ENCODE results near the gene UBE2M.
"Not testable (repeated sequence)": the region's sequence is repeated elsewhere in the genome, so short reads cannot be mapped to it uniquely, and the experiment has no call there.

Gene UBE2M

DNA sequence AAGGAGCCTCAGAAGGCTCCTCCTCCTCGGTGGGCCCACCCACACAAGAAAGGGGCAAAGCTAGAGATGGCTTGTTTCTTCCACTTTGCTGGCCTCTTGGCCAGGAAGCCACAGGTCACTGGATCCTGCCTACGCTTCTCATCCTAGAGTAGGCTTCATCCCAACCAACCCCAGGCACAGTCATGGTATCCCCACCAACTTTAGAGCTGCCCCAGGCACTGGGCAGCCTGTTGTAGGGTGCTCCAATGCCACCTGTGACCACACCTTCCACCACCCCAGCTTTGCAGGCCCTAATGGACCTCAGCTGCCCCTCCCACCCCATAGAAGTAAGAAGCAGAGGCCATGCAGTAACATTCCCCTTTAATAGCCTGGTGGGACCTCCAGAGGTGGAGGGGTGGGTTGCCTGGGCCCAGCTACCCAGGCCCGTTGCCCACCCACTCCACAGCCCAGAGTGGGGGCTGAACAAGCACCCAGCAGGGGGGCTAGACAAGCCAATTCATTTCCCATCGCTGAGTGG lies 3.0 kb downstream of the UBE2M start:
- DNase-seq (ENCODE audit: low read depth in 2 of 2): no peak

DNA sequence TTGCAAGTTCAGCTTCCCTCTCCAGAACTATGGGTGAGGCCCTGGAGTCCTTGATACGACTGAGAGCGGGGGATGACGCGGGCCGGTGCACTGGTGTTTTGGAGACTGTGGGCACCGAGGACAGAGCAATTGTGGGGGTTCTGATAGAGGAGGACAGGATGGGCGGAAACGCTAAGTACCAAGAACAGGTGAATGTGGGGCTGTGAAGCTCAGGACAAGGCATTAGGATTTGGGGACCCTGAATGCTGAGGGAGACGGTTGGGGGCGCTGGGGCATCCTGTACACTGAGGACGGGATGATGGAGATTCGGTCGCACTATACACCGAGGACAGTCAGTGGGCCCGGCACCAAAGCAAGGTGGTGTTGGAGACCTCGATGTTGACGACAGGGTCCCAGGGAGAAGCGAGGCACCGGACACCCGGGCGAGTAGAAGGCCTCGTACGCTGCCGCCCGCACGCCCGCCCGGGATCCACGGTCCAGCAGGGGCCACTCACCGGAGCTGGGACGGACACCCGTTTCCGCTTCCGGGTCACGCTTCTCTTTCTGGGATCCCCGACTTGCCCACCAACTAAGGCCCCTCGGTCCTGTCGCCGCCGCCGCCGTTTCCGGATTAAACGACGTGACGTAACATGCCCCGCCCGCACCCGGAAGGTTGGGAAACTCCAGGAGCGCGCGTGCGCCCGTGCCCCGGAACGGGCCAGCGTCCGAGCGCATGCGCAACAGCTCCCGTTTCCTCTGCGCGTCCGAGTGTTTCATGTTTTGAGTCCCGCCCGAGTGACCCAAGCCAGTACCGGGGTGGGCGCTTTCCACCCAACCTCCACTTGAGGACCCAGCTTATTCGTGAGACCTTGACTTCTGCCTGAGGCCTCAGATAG lies 3.7 kb downstream of the UBE2M start, which contains the start of gene CHMP2A:
TSS of gene CHMP2A (minus strand) at position 612 of the 875 bp plus-strand sequence. CDS start 893 bp downstream, outside the sequence.
- DNase-seq (ENCODE audit: low read depth in 2 of 2): peak; percentile 97 to 98

DNA sequence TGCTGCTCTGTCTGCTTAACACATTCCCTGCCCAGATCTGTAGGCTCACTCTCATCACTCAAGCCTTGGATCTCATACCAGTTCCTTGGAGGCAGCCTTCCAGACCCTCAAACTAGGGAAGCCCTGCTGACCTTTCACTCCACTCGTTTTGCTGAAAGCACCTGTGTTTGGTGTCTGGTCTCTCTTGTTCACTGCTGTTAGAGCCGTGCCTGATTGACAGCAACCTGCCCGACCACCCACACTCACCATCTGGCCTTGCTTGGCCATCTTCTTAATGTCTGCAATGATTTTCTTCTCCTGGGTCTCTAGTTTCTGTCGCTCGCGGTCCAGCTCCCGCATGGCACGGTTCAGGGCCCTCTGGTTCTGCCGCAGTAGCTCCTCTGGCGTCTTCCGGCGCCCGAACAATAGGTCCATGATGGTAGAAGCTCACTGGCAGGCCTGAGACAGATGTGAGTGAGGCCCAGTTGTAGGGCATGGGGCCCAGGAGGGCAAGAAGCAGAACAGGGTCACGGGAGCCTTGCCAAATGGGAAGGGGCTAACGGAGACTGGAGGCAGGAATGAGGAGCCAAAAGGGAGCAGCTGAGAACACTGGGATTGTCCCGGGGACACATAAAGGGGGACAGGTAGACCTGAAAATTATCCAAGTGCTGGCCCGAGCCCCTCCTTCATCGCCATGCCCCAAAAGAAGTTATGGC lies 4.5 kb downstream of the UBE2M start:
- DNase-seq (ENCODE audit: low read depth in 2 of 2): no peak

- no peak for DNase-seq (ENCODE audit: low read depth in 2 of 2)
Observed at GRCh38 chr19:58552655-58553054, 5.8 kb downstream of the UBE2M start.

- DNase-seq (ENCODE audit: low read depth in 2 of 2): no peak
Observed at GRCh38 chr19:58551577-58552471, 6.6 kb downstream of the UBE2M start.

GRCh38 chr19:58551123-58551497 lies 7.3 kb downstream of the UBE2M start:
- DNase-seq (ENCODE audit: low read depth in 2 of 2): no peak

- no peak for DNase-seq (ENCODE audit: low read depth in 2 of 2)
Observed at GRCh38 chr19:58550362-58551122, 7.9 kb downstream of the UBE2M start.

GRCh38 chr19:58549664-58550361 lies 8.6 kb downstream of the UBE2M start:
- DNase-seq (ENCODE audit: low read depth in 2 of 2): no peak

DNA sequence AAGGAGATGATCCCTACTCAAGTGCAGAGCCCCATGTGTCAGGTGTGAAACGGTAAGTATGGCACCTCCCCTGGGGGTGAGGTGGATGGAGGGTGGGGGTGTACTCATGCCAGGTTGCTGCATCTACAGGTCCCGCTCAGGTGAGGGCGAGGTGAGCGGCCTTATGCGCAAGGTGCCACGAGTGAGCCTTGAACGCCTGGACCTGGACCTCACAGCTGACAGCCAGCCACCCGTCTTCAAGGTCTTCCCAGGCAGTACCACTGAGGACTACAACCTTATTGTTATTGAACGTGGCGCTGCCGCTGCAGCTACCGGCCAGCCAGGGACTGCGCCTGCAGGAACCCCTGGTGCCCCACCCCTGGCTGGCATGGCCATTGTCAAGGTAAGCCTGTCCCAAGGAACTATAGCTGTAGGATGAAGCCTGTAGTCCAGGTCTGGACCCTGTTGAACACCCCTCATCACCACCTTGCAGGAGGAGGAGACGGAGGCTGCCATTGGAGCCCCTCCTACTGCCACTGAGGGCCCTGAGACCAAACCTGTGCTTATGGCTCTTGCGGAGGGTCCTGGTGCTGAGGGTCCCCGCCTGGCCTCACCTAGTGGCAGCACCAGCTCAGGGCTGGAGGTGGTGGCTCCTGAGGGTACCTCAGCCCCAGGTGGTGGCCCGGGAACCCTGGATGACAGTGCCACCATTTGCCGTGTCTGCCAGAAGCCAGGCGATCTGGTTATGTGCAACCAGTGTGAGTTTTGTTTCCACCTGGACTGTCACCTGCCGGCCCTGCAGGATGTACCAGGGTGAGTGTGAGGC lies 9.3 kb downstream of the UBE2M start:
- no peak for DNase-seq (ENCODE audit: low read depth in 2 of 2)

DNA sequence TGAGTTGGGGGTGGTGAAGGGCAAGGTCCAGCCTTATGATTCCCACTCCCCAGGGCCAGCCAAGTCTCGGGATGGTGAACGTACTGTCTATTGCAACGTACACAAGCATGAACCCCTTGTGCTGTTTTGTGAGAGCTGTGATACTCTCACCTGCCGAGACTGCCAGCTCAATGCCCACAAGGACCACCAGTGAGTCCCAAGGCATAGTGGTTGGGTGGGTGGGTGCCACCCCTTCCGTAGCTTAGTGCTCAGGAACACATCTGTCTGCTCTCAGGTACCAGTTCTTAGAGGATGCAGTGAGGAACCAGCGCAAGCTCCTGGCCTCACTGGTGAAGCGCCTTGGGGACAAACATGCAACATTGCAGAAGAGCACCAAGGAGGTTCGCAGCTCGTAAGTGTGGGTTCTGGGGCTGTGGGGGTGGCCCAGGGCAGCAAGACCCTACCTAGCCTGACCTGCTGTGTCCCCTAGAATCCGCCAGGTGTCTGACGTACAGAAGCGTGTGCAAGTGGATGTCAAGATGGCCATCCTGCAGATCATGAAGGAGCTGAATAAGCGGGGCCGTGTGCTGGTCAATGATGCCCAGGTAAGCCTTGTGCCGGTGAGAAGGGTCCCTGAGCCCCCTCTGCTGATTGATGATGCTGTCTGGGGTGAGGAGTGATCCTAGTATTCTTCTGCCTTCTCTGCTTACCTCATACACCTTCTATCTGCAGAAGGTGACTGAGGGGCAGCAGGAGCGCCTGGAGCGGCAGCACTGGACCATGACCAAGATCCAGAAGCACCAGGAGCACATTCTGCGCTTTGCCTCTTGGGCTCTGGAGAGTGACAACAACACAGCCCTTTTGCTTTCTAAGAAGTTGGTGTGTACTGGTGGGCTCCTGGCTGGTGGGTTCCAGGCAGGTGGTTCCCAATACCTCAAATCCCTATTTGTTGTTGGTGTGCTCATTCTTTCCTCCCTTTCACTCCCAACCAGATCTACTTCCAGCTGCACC lies 10.8 kb downstream of the UBE2M start:
- no peak for DNase-seq (ENCODE audit: low read depth in 2 of 2)

DNA sequence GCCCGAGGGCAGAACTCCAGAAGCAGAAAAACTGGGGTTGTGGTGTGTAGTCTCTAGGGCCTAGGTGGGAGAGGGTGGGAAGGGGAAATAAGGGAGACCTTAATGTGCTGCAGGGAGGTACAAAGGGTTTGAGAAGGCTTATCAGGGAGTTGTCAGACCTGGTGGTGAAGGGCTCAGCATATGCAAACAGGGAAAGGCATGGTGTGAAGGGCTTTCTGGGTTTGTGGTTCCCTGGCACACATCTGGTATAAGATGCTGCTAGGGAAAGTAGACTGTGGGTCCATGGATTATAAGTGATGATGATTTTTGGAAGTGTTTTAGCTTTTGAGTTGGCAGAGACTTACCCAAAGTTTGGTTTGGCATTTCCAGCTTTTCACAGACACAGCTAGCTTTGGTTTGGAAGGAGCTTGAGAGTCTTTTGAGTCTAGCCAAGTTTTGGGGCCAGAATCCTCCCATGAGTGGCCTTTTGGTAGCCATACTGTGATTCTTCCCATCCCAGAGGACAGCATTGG lies 12.3 kb downstream of the UBE2M start:
- DNase-seq (ENCODE audit: low read depth in 2 of 2): no peak

DNA sequence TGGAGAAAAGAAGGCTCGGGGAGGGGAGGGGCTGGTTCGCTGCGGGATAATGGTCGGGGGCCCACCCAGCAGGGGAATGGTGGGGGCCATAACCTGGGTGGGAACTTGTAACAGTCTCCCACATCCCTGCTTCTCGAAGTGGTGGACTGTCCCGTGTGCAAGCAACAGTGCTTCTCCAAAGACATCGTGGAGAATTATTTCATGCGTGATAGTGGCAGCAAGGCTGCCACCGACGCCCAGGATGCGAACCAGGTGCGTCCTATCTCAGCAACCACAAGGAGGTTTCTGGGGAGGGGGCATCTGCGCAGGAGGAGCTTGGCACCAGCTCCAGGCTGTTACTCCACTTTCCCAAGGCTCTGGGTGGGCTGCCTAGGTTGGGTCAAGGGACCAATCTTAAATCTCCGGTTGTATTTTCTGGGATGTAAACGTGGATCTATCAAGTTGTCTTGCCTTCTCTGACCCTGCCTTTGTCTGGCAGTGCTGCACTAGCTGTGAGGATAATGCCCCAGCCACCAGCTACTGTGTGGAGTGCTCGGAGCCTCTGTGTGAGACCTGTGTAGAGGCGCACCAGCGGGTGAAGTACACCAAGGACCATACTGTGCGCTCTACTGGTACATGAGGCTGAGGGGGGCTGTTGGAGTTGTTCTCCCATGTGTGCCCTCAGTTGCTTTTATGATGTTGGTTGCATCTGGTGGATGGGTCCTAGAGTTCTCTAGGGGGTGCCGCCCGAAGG lies 13.0 kb downstream of the UBE2M start:
- no peak for DNase-seq (ENCODE audit: low read depth in 2 of 2)

- peak; percentile 54 to 64 for DNase-seq (ENCODE audit: low read depth in 2 of 2)
Observed at GRCh38 chr19:58544591-58545285, 13.7 kb downstream of the UBE2M start.

DNA sequence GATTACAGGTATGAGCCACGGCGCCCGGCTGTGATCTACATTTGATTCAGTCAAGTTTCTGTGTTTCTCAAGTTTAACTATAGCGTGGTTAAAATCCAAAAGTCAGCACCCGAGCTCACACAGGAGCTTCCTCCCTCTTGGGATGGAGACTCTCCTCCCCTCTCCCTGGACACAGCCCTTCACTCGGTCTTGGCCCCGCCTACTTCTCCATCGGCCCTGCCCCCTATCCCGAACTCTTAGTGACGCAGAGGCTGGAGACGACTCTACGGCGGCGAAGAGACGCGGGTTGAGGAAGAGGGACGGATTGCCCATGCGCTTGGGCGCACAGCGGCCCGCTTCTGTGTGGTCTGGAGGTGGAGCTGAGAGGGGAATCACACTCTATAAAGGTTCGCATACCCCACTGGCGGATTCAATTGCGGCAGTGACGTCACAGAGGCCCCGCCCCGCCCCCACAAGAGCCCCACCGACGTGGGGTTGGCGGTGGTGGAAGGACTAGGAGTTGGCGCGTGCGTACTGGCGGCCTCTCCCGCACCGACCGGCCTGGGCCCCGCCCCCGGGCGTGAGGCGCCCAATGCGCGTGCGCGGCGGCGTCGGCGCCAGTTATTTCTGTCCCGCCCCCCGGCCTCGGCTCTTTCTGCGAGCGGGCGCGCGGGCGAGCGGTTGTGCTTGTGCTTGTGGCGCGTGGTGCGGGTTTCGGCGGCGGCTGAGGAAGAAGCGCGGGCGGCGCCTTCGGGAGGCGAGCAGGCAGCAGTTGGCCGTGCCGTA lies 14.4 kb downstream of the UBE2M start, which contains the start of gene TRIM28:
TSS of gene TRIM28 (plus strand) at position 239 of the 765 bp plus-strand sequence. CDS start 694 bp downstream, outside the sequence.
- DNase-seq (ENCODE audit: low read depth in 2 of 2): peak; percentile 99 to 100

- DNase-seq (ENCODE audit: low read depth in 2 of 2): not testable (repeated sequence)
Observed at GRCh38 chr19:58542641-58543372, 15.6 kb downstream of the UBE2M start.

Data from stimulated activated CD4-positive, alpha-beta T cell treated with anti-CD3 and anti-CD28 coated beads, Interleukin-15, amount 100 ng/mL, for 48 hours (primary cell).